PFSK-1 (cell line): ENCODE results near the gene COPB2.
A peak's percentile ranks its signal among the peaks of the same experiment; 100 is the strongest.

Experiments
- FOXP2 ChIP-seq: optimal IDR thresholded peaks from 2 replicates; pipeline ENCODE3; 2011; ENCODE audit warnings: borderline replicate concordance, control low read depth, inconsistent platforms; ENCODE audit not compliant: insufficient read depth; ENCODE audit errors: extremely low read length, extremely low read depth
- POLR2AphosphoS5 ChIP-seq: IDR thresholded peaks from 2 replicates; pipeline ENCODE4 v1.6.1; 2012; ENCODE audit warnings: low read depth, mild to moderate bottlenecking, control low read depth, low read length, moderate library complexity
- SIN3A ChIP-seq: IDR thresholded peaks from 2 replicates; pipeline ENCODE4 v1.6.1; 2012; ENCODE audit warnings: mild to moderate bottlenecking, low read length, moderate library complexity, borderline replicate concordance; ENCODE audit not compliant: insufficient read depth
- TAF1 ChIP-seq: IDR thresholded peaks from 2 replicates; pipeline ENCODE4 v1.6.1; 2012; ENCODE audit warnings: low read length, control low read depth, borderline replicate concordance; ENCODE audit not compliant: insufficient read depth
- TF ChIP-seq, protein P1 (sequence below), 2 experiments: IDR thresholded peaks; 2 replicates each; pipeline versions ENCODE4 v1.6.1 to v1.8.0; 2011 to 2012; ENCODE audit warnings: low read depth in 2 of 2, low read length in 2 of 2, control low read depth in 1 of 2, inconsistent platforms in 1 of 2, mild to moderate bottlenecking in 1 of 2, moderate library complexity in 1 of 2; ENCODE audit not compliant: insufficient read depth in 1 of 2

The COPB2 gene

GRCh38 chr3:139338405-139338804, 51.0 kb downstream of the COPB2 start:
- TF ChIP-seq POLR2AphosphoS5 (no peak), TAF1 (no peak), SIN3A (no peak), FOXP2 (no peak)
- TF ChIP-seq, protein P1, sequence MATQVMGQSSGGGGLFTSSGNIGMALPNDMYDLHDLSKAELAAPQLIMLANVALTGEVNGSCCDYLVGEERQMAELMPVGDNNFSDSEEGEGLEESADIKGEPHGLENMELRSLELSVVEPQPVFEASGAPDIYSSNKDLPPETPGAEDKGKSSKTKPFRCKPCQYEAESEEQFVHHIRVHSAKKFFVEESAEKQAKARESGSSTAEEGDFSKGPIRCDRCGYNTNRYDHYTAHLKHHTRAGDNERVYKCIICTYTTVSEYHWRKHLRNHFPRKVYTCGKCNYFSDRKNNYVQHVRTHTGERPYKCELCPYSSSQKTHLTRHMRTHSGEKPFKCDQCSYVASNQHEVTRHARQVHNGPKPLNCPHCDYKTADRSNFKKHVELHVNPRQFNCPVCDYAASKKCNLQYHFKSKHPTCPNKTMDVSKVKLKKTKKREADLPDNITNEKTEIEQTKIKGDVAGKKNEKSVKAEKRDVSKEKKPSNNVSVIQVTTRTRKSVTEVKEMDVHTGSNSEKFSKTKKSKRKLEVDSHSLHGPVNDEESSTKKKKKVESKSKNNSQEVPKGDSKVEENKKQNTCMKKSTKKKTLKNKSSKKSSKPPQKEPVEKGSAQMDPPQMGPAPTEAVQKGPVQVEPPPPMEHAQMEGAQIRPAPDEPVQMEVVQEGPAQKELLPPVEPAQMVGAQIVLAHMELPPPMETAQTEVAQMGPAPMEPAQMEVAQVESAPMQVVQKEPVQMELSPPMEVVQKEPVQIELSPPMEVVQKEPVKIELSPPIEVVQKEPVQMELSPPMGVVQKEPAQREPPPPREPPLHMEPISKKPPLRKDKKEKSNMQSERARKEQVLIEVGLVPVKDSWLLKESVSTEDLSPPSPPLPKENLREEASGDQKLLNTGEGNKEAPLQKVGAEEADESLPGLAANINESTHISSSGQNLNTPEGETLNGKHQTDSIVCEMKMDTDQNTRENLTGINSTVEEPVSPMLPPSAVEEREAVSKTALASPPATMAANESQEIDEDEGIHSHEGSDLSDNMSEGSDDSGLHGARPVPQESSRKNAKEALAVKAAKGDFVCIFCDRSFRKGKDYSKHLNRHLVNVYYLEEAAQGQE (IDR thresholded peaks at IDR 0.05; ENCODE audit: insufficient read depth in 1 of 2, low read depth in 2 of 2, low read length in 2 of 2), result no peak

DNA sequence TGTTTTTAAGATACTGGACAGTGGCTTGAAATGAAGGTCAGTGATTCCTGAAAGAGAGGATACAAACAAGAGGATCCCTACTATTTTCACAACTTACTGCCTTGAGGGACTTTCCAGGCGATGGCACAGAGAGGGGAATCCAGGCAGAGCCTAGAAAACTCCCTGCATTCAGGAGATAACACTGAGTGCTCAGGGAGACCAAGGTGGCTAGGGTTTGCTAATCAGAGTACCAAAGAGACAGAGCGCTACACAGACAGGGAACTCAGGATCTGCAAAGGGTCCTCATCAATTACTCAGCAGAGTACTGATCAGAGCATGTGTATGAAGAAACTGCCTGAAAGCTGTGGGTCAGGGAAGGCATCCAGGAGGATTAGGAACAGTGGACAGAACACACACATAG, 57.4 kb downstream of the COPB2 start:
- TF ChIP-seq POLR2AphosphoS5 (no peak), SIN3A (no peak), TAF1 (no peak), FOXP2 (no peak)
- TF ChIP-seq, protein P1 (IDR thresholded peaks at IDR 0.05; ENCODE audit: insufficient read depth in 1 of 2, low read depth in 2 of 2, low read length in 2 of 2), result no peak

DNA sequence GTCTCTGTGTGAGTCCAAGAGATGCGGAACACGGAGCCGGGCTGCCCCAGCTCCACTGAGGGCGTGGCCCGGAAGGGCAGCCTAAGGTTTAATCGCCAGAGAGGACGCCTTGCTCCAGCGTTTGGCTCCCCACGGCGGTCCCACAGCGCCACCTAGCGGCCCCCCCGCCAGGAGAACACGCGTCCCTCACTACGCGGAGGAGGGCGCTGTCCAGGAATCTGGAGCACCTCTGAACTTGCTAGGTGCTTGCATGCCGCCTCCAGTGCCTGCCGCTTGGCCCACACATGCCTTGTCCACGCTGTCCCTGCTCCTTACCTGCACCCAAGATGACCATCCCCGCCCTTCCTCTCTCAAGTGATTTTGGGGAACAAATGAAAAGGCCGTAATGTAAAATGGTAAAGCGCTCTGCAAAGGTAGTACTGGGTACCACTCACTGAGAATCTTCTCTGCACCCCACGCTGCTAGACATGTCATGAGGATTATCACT, 60.0 kb downstream of the COPB2 start:
- TF ChIP-seq, protein P1 (IDR thresholded peaks at IDR 0.05; ENCODE audit: insufficient read depth in 1 of 2, low read depth in 2 of 2, low read length in 2 of 2), result peak; percentile 71 to 88; a peak in 3 of 4 replicates
- TF ChIP-seq FOXP2 (peak; percentile 40), TAF1 (no peak), POLR2AphosphoS5 (no peak), SIN3A (no peak)

- no peak for TF ChIP-seq TAF1
- TF ChIP-seq FOXP2, result no peak
- TF ChIP-seq POLR2AphosphoS5, result no peak
- TF ChIP-seq, protein P1 (IDR thresholded peaks at IDR 0.05; ENCODE audit: insufficient read depth in 1 of 2, low read depth in 2 of 2, low read length in 2 of 2), result no peak
- TF ChIP-seq SIN3A, result no peak
Measured at GRCh38 chr3:139328356-139328755, 61.1 kb downstream of the COPB2 start.

DNA sequence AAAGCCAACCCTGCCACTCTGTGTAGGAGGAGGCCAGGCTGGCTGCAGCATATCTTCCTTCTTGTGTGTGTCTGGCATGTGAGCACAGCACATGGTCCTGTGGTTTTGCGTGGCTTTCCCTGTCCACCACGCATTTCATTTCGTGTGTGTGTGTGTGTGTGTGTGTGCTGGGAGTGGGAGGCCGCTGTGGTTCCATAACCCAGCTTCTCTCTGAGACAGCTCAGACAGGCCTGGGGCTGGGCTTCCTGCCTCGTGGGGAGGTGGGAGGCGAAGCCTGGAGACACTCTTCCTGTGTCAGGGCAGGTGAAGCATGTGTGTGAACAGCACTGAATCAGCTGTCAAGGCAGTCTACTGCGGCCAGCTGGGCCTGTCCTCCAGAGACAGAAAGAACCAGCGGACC, 61.6 kb downstream of the COPB2 start:
- TF ChIP-seq POLR2AphosphoS5 (no peak), SIN3A (no peak), TAF1 (no peak), FOXP2 (no peak)
- TF ChIP-seq, protein P1 (IDR thresholded peaks at IDR 0.05; ENCODE audit: insufficient read depth in 1 of 2, low read depth in 2 of 2, low read length in 2 of 2), result no peak
